Coronary artery (tissue), 2 donors: Measurements from ENCODE around the gene MYO1H.

Source experiments
- DNase-seq: peaks from one replicate; pipeline ENCODE4 v3.0.0-alpha.2; 2017; ENCODE audit warnings: low spot score
- H3K27ac ChIP-seq, 2 donors: fragments of 200-600 bp; sonication (generic); one replicate each; pipeline ENCODE4 v1.5.1; 2016 to 2019
- H3K4me3 ChIP-seq: fragments of 200-600 bp; sonication (generic); 2 replicates; pipeline ENCODE4 v1.5.1; 2016; ENCODE audit warnings: mild to moderate bottlenecking, moderate library complexity
- TF ChIP-seq, protein P1 (sequence below): fragments of 200-600 bp; sonication (generic); IDR thresholded peaks from one replicate; pipeline ENCODE4 v1.5.1; 2019; ENCODE audit warnings: antibody characterized with exemption

Gene MYO1H

DNA sequence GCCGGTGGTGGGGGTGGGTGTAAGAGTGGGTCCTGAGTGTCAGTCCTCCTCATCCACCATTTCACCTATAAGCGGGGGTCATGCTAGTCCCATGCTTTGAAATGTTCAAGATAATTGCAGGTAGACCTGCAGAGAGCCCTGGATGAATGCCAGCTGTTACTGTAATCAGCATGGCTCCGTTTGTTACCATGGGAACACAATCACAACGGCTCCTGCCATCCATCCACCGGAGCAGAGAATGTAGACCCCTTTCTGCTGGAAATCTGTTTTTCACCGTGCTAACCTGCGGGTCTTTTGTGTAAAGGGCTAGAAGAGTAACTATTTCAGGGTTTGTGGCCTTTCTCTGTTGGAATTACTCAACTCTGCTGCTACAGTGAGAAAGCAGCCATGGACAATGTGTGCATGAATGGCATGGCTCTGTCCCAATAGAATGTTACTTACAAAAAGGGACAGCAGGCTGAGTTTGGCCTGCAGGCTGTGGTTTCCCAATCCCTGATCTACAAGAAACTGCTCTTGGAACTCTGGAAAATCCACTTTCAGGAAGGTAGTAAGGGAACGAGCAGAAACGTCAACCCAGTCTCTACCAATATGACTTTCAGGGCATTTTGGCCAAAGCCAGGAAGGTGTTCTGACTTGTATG is 93.3 kb downstream of the MYO1H start:
- H3K4me3 ChIP-seq: no peak overlapping the region
- H3K27ac ChIP-seq: no peak overlapping the region
- TF ChIP-seq, protein P1, sequence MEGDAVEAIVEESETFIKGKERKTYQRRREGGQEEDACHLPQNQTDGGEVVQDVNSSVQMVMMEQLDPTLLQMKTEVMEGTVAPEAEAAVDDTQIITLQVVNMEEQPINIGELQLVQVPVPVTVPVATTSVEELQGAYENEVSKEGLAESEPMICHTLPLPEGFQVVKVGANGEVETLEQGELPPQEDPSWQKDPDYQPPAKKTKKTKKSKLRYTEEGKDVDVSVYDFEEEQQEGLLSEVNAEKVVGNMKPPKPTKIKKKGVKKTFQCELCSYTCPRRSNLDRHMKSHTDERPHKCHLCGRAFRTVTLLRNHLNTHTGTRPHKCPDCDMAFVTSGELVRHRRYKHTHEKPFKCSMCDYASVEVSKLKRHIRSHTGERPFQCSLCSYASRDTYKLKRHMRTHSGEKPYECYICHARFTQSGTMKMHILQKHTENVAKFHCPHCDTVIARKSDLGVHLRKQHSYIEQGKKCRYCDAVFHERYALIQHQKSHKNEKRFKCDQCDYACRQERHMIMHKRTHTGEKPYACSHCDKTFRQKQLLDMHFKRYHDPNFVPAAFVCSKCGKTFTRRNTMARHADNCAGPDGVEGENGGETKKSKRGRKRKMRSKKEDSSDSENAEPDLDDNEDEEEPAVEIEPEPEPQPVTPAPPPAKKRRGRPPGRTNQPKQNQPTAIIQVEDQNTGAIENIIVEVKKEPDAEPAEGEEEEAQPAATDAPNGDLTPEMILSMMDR: no peak
- no peak for DNase-seq

DNA sequence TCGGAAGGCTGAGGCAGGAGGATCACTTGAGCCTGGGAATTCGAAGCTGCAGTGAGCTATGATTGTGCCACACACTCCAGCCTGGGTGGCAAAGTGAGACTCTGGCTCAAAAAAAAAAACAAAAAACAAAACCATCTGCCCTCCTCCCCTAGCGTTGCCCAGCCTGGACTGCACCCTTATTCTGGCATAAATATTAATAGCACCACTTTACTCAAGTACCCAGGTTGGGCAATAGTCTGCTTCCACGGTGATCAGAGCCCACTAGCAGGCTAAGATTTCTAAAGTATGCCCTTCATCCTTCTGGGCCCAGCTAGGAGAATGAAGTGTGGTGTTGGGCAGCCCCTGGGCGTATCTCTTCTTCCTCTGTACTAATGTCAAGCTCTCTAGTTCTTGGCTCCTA is 96.1 kb downstream of the MYO1H start:
- TF ChIP-seq, protein P1: no peak
- DNase-seq: no peak
- Histone ChIP-seq H3K27ac (peak overlapping the region in 1 of 2 donors; percentile 47), H3K4me3 (no peak overlapping the region)

DNA sequence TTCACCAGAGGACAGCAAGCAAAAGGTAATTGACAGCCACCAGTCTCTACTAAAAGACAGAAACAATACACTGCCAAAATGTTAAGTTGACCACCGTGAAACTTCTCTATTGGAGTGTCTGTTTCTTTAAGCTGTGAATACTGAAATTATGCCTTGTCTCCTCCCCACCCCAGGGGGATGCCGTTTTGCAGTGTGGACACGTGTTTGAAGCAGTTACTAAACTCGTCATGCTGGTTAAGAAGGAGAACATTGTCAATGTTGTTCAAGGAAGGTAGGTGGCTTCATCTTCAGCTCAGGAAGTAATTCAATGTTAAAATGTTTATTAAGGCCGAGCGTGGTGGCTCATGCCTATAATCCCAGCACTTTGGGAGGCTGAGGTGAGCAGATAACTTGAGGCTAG is 96.6 kb downstream of the MYO1H start:
- H3K27ac ChIP-seq: peak overlapping the region in 1 of 2 donors; percentile 47
- TF ChIP-seq, protein P1: no peak
- H3K4me3 ChIP-seq: no peak overlapping the region
- no peak for DNase-seq

DNA sequence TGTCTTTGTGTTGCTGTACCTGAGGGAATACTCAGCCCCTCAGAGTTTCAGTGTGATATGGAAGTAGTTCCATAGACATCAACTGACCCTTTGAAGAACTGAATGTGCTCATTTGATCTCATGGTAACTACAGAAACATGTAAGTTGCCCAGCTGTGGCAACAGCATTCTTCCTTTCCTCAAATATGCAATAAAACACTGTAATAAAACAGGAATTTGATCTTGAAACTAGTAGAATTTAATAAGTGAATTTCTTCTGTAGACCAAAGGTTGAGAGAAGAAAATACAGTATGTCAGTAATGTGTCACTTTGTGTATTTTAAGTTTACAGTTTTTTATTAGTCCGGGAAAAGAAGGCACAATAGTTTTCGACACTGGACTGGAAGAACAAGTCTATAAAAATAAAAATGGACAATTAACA is 97.5 kb downstream of the MYO1H start:
- H3K27ac ChIP-seq: no peak overlapping the region
- no peak for DNase-seq
- no peak overlapping the region for H3K4me3 ChIP-seq
- TF ChIP-seq, protein P1: no peak

DNA sequence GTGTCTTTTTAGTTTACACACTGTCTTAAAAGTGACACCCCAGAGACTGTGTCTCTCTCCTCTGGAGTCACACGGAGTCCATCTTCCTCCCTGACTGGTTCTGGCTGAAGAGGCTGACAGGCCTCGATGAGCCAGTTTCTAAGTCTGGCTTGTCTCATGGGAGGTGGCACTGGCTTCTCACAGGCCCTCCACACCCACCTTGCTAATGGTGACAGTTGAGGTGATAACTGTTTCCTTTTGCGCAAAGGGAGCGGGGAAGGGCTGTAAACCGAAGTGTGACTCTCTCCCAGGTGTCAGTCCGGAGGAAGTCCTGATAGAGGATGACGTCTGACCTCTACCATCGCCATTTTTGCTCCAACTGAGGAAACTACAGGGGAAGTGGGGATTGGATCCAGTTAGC is 99.2 kb downstream of the MYO1H start:
- H3K4me3 ChIP-seq: no peak overlapping the region
- no peak overlapping the region for H3K27ac ChIP-seq
- TF ChIP-seq, protein P1: no peak
- DNase-seq: no peak

DNA sequence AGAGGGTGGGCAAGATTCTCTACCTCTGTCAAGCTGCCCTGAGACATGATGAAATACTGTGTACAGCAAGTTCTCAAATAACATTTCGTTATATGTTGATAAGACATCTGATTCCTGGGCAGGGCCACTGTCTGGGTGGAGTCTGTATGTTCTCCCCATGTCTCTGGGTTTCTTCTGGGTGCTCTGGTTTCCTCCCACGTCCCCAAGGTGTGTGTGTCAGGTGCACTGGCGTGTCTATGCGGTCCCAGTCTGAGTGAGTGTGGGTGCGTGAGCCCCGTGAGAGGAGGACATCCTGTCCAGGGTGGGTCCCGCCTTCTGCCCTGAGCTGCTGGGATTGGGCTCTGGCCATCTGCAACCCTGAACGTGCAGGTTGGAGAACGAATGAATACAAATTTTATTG is 99.8 kb downstream of the MYO1H start:
- H3K4me3 ChIP-seq: no peak overlapping the region
- TF ChIP-seq, protein P1: no peak
- no peak for DNase-seq
- H3K27ac ChIP-seq: no peak overlapping the region

DNA sequence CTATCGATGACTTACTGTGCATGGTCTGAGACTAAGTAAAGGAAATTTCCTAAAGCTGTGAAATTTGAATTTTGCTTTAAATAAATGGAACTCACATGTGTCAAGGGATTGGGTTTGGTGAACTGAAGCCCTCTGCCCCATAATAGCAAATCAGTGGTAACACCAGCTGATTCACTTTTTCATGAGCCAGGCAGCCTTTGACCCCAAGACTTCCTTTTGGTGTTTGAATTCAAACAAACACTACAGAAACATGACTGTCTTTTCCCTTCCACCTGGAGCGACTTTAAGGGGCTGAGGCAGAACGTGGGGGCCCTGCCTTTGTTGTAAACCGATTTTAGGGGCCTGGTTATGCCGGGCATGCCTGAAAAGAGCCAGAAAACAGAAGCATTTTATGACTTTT is 100.6 kb downstream of the MYO1H start:
- DNase-seq: no peak
- Histone ChIP-seq H3K27ac (no peak overlapping the region), H3K4me3 (no peak overlapping the region)
- TF ChIP-seq, protein P1: no peak
